Measurements from ENCODE around the gene TMEM63A. TPM values are rescaled to one million over a fixed set of nuclear protein-coding genes. Genes with fewer than 3 reads are reported as not detected.

Gene TMEM63A
- total and polyA plus RNA-seq, 2 of the 13 experiments (the other 11 are each of a cell fraction or from before 2014, with no cell fraction given) = 23.9 to 53.3 TPM

DNA sequence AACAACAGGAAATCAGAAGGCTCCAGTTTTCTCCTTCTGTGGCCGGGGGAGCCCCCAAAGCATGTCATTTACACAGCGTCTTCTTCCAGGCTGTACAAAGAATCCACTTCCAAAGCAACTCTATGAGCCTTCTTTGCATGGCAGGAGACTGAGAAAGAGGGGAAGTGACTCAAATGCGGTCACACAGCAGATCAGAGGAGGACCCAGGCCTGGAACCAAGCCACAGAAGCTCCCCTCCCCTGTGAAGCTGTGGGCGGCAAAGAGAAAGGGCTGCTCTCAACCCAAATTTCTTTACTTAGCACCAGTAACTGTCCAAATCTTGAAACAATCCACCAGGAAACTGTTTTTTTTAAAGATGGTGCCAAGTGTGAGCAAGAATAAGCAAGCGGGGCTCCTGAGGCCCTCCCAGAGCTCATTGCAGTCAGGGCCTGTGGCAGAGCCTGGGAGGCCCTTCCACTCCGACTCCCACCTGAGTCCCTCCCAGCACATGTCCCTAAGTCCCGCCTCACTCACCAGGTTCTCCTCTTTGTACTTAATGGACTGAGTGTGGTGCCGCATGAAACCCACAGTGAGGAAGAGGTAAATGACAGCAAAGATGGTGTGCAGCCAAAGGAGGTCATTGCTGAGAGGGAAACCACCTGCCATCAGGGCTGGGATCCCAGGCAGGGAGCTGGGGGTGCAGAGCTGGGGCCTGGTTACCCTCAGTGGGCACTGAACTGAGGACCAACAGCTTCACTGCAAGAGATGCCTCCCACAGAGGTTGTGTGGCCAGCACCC, 15.9 kb downstream of the TMEM63A start:
- Histone ChIP-seq H3K79me2 (ENCODE audit: insufficient read depth, low read length) (no peaks in the 10 kb centered on the region), H3K9ac (ENCODE audit: insufficient read depth, low read depth, low read length) (no peak overlapping the region), H3K27me3 (ENCODE audit: control insufficient read depth in 1 of 2, insufficient read depth in 2 of 2, low read length in 2 of 2) (no peaks in the 10 kb centered on the region), H3K27ac (ENCODE audit: extremely low read length, insufficient read depth, low read length) (no peak overlapping the region), H3K36me3 (replicated peaks in 1 of 2; ENCODE audit: control insufficient read depth in 1 of 2, insufficient read depth in 2 of 2, low read length in 2 of 2) (peaks cover 21 to 76% of the 10 kb centered on the region in 2 experiments; a peak in 4 of 5 replicates), H2AFZ (ENCODE audit: low read length) (no peak overlapping the region), H3K4me1 (ENCODE audit: insufficient read depth, low read length) (peaks cover 12% of the 10 kb centered on the region), H3K9me3 (ENCODE audit: low read length) (no peaks in the 10 kb centered on the region), H3K4me2 (ENCODE audit: low read depth, low read length) (no peak overlapping the region), H3K4me3 (replicated peaks in 1 of 3; ENCODE audit: insufficient read depth in 1 of 3, low read depth in 2 of 3, low read length in 3 of 3) (no peak overlapping the region), H4K20me1 (ENCODE audit: insufficient read depth, low read length) (no peaks in the 10 kb centered on the region)
- intact Hi-C loops (cut with micrococcal nuclease; ENCODE audit: unreplicated experiment) (no loop called here), in situ Hi-C loops (cut with HindIII; ENCODE audit: extremely low pct_ligation_motif_present, low pct_unique_long_range_greater_than_20kb) (no loop called here)
- ChIA-PET CTCF (ENCODE audit: low intra/inter-chr PET ratio, low total read pairs) (no interaction called here), POLR2A (no interaction called here)
- BruUV-seq (replicated peaks) = no TSS peak
- TF ChIP-seq FOXO1 (CRISPR knock-in tag; IDR thresholded peaks at IDR 0.05) (no peak), GLMP (CRISPR knock-in tag; IDR thresholded peaks at IDR 0.05; ENCODE audit: borderline replicate concordance) (no peak), GRHL1 (CRISPR knock-in tag; conservative IDR thresholded peaks at IDR 0.05) (no peak), ZBTB7B (CRISPR knock-in tag; IDR thresholded peaks at IDR 0.05) (no peak), ZNF225 (CRISPR knock-in tag; IDR thresholded peaks at IDR 0.05) (no peak), ZNF576 (CRISPR knock-in tag; IDR thresholded peaks at IDR 0.05) (no peak), ARNT2 (CRISPR knock-in tag; IDR thresholded peaks at IDR 0.05; ENCODE audit: low read depth) (no peak)
- TF ChIP-seq, protein P1, sequence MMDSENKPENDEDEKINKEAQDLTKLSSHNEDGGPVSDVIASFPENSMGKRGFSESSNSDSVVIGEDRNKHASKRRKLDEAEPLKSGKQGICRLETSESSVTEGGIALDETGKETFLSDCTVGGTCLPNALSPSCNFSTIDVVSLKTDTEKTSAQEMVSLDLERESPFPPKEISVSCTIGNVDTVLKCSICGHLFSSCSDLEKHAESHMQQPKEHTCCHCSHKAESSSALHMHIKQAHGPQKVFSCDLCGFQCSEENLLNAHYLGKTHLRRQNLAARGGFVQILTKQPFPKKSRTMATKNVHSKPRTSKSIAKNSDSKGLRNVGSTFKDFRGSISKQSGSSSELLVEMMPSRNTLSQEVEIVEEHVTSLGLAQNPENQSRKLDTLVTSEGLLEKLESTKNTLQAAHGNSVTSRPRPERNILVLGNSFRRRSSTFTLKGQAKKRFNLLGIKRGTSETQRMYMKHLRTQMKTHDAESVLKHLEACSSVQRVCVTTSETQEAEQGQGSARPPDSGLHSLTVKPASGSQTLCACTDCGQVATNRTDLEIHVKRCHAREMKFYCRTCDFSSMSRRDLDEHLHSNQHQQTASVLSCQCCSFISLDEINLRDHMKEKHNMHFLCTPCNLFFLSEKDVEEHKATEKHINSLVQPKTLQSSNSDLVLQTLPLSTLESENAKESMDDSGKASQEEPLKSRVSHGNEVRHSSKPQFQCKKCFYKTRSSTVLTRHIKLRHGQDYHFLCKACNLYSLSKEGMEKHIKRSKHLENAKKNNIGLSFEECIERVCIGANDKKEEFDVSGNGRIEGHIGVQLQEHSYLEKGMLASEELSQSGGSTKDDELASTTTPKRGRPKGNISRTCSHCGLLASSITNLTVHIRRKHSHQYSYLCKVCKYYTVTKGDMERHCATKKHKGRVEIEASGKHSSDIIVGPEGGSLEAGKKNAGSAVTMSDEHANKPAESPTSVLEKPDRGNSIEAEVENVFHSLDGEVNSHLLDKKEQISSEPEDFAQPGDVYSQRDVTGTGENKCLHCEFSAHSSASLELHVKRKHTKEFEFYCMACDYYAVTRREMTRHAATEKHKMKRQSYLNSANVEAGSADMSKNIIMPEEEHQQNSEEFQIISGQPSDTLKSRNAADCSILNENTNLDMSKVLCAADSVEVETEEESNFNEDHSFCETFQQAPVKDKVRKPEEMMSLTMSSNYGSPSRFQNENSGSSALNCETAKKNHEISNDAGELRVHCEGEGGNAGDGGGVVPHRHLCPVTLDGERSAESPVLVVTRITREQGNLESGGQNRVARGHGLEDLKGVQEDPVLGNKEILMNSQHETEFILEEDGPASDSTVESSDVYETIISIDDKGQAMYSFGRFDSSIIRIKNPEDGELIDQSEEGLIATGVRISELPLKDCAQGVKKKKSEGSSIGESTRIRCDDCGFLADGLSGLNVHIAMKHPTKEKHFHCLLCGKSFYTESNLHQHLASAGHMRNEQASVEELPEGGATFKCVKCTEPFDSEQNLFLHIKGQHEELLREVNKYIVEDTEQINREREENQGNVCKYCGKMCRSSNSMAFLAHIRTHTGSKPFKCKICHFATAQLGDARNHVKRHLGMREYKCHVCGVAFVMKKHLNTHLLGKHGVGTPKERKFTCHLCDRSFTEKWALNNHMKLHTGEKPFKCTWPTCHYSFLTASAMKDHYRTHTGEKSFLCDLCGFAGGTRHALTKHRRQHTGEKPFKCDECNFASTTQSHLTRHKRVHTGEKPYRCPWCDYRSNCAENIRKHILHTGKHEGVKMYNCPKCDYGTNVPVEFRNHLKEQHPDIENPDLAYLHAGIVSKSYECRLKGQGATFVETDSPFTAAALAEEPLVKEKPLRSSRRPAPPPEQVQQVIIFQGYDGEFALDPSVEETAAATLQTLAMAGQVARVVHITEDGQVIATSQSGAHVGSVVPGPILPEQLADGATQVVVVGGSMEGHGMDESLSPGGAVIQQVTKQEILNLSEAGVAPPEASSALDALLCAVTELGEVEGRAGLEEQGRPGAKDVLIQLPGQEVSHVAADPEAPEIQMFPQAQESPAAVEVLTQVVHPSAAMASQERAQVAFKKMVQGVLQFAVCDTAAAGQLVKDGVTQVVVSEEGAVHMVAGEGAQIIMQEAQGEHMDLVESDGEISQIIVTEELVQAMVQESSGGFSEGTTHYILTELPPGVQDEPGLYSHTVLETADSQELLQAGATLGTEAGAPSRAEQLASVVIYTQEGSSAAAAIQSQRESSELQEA (CRISPR knock-in tag; IDR thresholded peaks at IDR 0.05; ENCODE audit: not compliant biosample characterization) = no peak
- FAIRE-seq (no peak), DNase-seq (ENCODE audit: low spot score) (no peak), ATAC-seq (no peak)
- 96% methylated on average over 8 of the region's 8 CpGs for WGBS (ENCODE audit: low lambda C conversion rate)

Data from HepG2 (cell line).